Keratinocyte (primary cell): Measurements from ENCODE around the gene TTYH2. TPM values are rescaled to one million over a fixed set of nuclear protein-coding genes. Genes with fewer than 3 reads are reported as not detected.

ENCODE experiments used
- DNase-seq: peaks from one replicate; pipeline ENCODE4 v3.0.0-alpha.2; 2011; ENCODE audit warnings: low read depth, missing footprints, low spot score
- FAIRE-seq: peaks from 2 replicates; lab custom pipeline; 2011; peaks lifted over from hg19 to GRCh38; lab: Jason Lieb, UNC
- H2AFZ ChIP-seq: 2 replicates; pipeline ENCODE4 v1.6.0; 2012; ENCODE audit warnings: low read length, control low read depth, inconsistent platforms; ENCODE audit not compliant: control insufficient read depth
- H3K27ac ChIP-seq: 2 replicates; pipeline ENCODE4 v1.5.1; 2011; ENCODE audit warnings: low read length; ENCODE audit not compliant: control insufficient read depth, insufficient read depth
- H3K27me3 ChIP-seq: 3 replicates; pipeline ENCODE4 v1.6.0; 2011; ENCODE audit warnings: low read length; ENCODE audit not compliant: control insufficient read depth, insufficient read depth; ENCODE audit errors: extremely low read depth
- H3K36me3 ChIP-seq, 2 experiments: 2 replicates in 1 of 2; 3 replicates in 1 of 2; pipeline ENCODE4 v1.5.1; 2011; ENCODE audit warnings: low read length in 2 of 2, mild to moderate bottlenecking in 1 of 2; ENCODE audit not compliant: control insufficient read depth in 2 of 2, insufficient read depth in 2 of 2; ENCODE audit errors: extremely low read depth in 1 of 2
- H3K4me1 ChIP-seq: 3 replicates; pipeline ENCODE4 v1.5.1; 2011; ENCODE audit warnings: low read length; ENCODE audit not compliant: control insufficient read depth, insufficient read depth; ENCODE audit errors: extremely low read depth
- H3K4me2 ChIP-seq: 3 replicates; pipeline ENCODE4 v1.6.0; 2011; ENCODE audit warnings: low read depth, low read length; ENCODE audit not compliant: control insufficient read depth, insufficient read depth; ENCODE audit errors: extremely low read depth
- H3K4me3 ChIP-seq, 3 experiments: fragments of 200-600 bp in 1 of 3; sonication (generic) in 1 of 3; 2 replicates in 2 of 3; 3 replicates in 1 of 3; pipeline ENCODE4 v1.5.1; 2011 to 2016; ENCODE audit warnings: low read length in 3 of 3, mild to moderate bottlenecking in 3 of 3, control low read depth in 2 of 3, inconsistent platforms in 1 of 3, low read depth in 1 of 3, mixed read lengths in 1 of 3, mixed run types in 1 of 3, moderate library complexity in 1 of 3; ENCODE audit not compliant: control insufficient read depth in 2 of 3, insufficient read depth in 2 of 3; ENCODE audit errors: extremely low read depth in 1 of 3
- H3K79me2 ChIP-seq: 2 replicates; pipeline ENCODE4 v1.6.0; 2012; ENCODE audit warnings: low read length; ENCODE audit not compliant: control insufficient read depth, insufficient read depth
- H3K9ac ChIP-seq: 3 replicates; pipeline ENCODE4 v1.6.0; 2011; ENCODE audit warnings: low read length; ENCODE audit not compliant: control insufficient read depth, insufficient read depth; ENCODE audit errors: extremely low read depth
- H3K9me1 ChIP-seq: 3 replicates; pipeline ENCODE4 v1.6.0; 2011; ENCODE audit warnings: low read length; ENCODE audit not compliant: control insufficient read depth, insufficient read depth; ENCODE audit errors: extremely low read depth
- H3K9me3 ChIP-seq: 2 replicates; pipeline ENCODE4 v1.5.1; 2012; ENCODE audit warnings: low read depth, low read length; ENCODE audit not compliant: control insufficient read depth
- H4K20me1 ChIP-seq: 3 replicates; pipeline ENCODE4 v1.6.0; 2011; ENCODE audit warnings: low read length; ENCODE audit not compliant: control insufficient read depth, insufficient read depth; ENCODE audit errors: extremely low read depth
- CTCF ChIP-seq, 3 experiments: IDR thresholded peaks in 1 of 3; conservative IDR thresholded peaks in 1 of 3; optimal IDR thresholded peaks in 1 of 3; 2 replicates in 2 of 3; 3 replicates in 1 of 3; pipeline versions ENCODE3 to v1.5.1; 2011; ENCODE audit warnings: low read length in 3 of 3, mild to moderate bottlenecking in 3 of 3, moderate library complexity in 2 of 3, control low read depth in 1 of 3, inconsistent platforms in 1 of 3; ENCODE audit not compliant: insufficient read depth in 2 of 3; ENCODE audit errors: extremely low read depth in 1 of 3
- EZH2 ChIP-seq: IDR thresholded peaks from one replicate; pipeline ENCODE4 v1.6.1; 2012; ENCODE audit warnings: inconsistent platforms, mild to moderate bottlenecking, low read length, moderate library complexity
- dilution Hi-C: fragments of 300-500 bp; cut with MboI; formaldehyde crosslinking; loops from one replicate; pipeline ENCODE4 v1.7.0; 2020; ENCODE audit warnings: low sequenced_read_pairs; ENCODE audit not compliant: extremely low pct_ligation_motif_present
- polyA plus RNA-seq, 5 experiments: library from polyadenylated mRNA; depleted of rRNA in 3 of 5; stranded (reverse) in 3 of 5; stranded (forward) in 1 of 5; unstranded in 1 of 5; fragments of >200 nt; gene quantifications; 1 replicate in 1 of 5; 2 replicates in 3 of 5; 3 replicates in 1 of 5; pipeline versions ENCODE4 v1.2.1 to v1.2.3, GENCODE V29; 2011 to 2012; ENCODE audit warnings: missing spikeins in 2 of 5, low read depth in 1 of 5, low replicate concordance in 1 of 5

Gene TTYH2
- polyA plus RNA-seq, 1 donor (not counting 4 experiments of a cell fraction or from before 2014, with no cell fraction given), result 3.7 TPM

- dilution Hi-C loops, result no loop called here
- no peaks in the 10 kb centered on the region for H3K9me3 ChIP-seq
- H2AFZ ChIP-seq, result no peak overlapping the region
- peaks cover 5% of the 10 kb centered on the region for H3K27me3 ChIP-seq
- H3K4me1 ChIP-seq, result no peaks in the 10 kb centered on the region
- no peak overlapping the region for H3K27ac ChIP-seq
- no peaks in the 10 kb centered on the region for H4K20me1 ChIP-seq
- FAIRE-seq (no peak), DNase-seq (no peak)
- H3K4me3 ChIP-seq, result no peak overlapping the region
- no peaks in the 10 kb centered on the region for H3K36me3 ChIP-seq
- TF ChIP-seq CTCF (optimal IDR thresholded peaks at IDR 0.05 in 1 of 3, IDR thresholded peaks at IDR 0.05 in 1 of 3, conservative IDR thresholded peaks at IDR 0.05 in 1 of 3; ENCODE audit: extremely low read depth in 1 of 3, insufficient read depth in 2 of 3, low read length in 3 of 3), result no peak
- TF ChIP-seq EZH2, result no peak
- no peaks in the 10 kb centered on the region for H3K79me2 ChIP-seq
- H3K9me1 ChIP-seq, result no peaks in the 10 kb centered on the region
- no peak overlapping the region for H3K9ac ChIP-seq
- no peak overlapping the region for H3K4me2 ChIP-seq
Measured at GRCh38 chr17:74170924-74171323, 42.4 kb upstream of the TTYH2 start.

- Histone ChIP-seq H3K27me3 (peaks cover 5% of the 10 kb centered on the region), H3K9me3 (no peaks in the 10 kb centered on the region), H3K9me1 (no peaks in the 10 kb centered on the region)
Measured at GRCh38 chr17:74172700-74173099, 40.7 kb upstream of the TTYH2 start.

More at GRCh38 chr17:74172700-74173099, 40.7 kb upstream of the TTYH2 start:
- Histone ChIP-seq H3K4me1 (no peaks in the 10 kb centered on the region), H3K9ac (no peak overlapping the region), H3K79me2 (no peaks in the 10 kb centered on the region), H4K20me1 (no peaks in the 10 kb centered on the region), H3K4me2 (no peak overlapping the region), H3K27ac (no peak overlapping the region), H3K36me3 (no peaks in the 10 kb centered on the region), H2AFZ (no peak overlapping the region), H3K4me3 (no peak overlapping the region)
- DNase-seq, result no peak
- TF ChIP-seq EZH2, result no peak
- TF ChIP-seq CTCF (optimal IDR thresholded peaks at IDR 0.05 in 1 of 3, IDR thresholded peaks at IDR 0.05 in 1 of 3, conservative IDR thresholded peaks at IDR 0.05 in 1 of 3; ENCODE audit: extremely low read depth in 1 of 3, insufficient read depth in 2 of 3, low read length in 3 of 3), result no peak
- no peak for FAIRE-seq
- dilution Hi-C loops, result no loop called here
